Measurements from ENCODE around the gene VOPP1. TPM values are rescaled to one million over a fixed set of nuclear protein-coding genes. Genes with fewer than 3 reads are reported as not detected.
A peak's percentile ranks its signal among the peaks of the same experiment; 100 is the strongest.
"Not testable (repeated sequence)": the region's sequence is repeated elsewhere in the genome, so short reads cannot be mapped to it uniquely, and the experiment has no call there.

Gene VOPP1
- total RNA-seq, 1 donor from 2014 or later = 47.0 TPM

DNA sequence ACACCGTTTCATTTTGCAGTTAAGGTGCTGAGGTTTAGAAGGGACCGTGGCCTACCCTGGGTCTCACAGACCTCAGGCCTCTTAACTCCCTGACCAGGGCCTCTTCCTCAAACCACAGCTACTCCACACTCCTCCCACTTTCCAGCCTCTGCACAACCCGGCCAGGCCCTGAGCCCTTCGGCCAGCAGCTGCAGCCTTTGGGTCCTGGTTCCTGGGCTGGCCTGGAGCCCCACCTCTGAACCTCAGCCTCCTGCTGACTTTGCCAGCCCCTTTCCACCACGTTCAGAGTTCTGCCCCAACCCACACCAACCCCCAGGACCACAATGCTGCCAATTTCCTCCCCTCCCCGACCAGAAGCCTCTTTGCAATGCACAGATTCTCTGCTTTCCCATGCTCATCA is 84.1 kb downstream of the VOPP1 start:
- no peak for DNase-seq

GRCh38 chr7:55486991-55487390 is 85.3 kb downstream of the VOPP1 start:
- DNase-seq = no peak

GRCh38 chr7:55486192-55486590 is 86.1 kb downstream of the VOPP1 start:
- no peak for DNase-seq

DNA sequence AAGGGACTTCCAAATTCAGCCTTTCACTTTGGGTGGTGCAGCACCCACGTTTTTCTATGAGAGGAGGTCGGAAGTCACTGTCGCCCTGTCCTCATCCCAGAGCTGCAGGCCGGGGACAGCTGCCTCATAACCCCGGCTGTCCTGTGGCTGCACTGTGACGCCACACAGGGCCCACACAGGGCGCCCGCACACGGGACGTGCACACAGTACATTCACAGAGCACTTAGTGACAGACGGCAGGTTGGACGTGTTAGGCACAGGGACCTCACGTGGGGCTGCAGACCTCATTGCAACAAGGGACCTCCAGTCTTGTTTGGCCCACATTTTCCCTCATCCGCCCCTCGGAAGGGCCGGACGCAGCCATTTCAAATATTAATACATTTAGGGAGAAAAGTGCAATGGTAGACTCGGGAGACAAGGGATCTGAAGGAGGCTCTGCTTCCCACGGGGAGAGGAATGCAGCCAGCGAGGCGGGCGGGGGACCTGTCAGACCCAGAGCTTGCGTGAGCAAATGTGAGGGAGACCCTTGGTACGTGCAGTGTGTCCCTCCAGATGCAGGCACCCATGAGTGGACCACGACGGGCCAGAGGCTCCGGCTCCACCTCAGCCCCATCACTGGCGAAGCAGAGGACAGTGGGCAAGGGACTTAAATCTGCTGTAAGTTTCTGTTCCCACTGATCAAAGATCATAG is 86.7 kb downstream of the VOPP1 start:
- no peak for DNase-seq

- DNase-seq = no peak
Observed at GRCh38 chr7:55484834-55485233, 87.5 kb downstream of the VOPP1 start.

- no peak for DNase-seq
Observed at GRCh38 chr7:55484241-55484640, 88.1 kb downstream of the VOPP1 start.

- no peak for DNase-seq
Observed at GRCh38 chr7:55483046-55483445, 89.3 kb downstream of the VOPP1 start.

- DNase-seq = no peak
Observed at GRCh38 chr7:55481155-55481554, 91.1 kb downstream of the VOPP1 start.

- DNase-seq = no peak
Observed at GRCh38 chr7:55478700-55479099, 93.6 kb downstream of the VOPP1 start.

GRCh38 chr7:55477781-55478374 is 94.4 kb downstream of the VOPP1 start:
- peak; percentile 19 for DNase-seq

- DNase-seq = no peak
Observed at GRCh38 chr7:55476852-55477780, 95.2 kb downstream of the VOPP1 start.

DNA sequence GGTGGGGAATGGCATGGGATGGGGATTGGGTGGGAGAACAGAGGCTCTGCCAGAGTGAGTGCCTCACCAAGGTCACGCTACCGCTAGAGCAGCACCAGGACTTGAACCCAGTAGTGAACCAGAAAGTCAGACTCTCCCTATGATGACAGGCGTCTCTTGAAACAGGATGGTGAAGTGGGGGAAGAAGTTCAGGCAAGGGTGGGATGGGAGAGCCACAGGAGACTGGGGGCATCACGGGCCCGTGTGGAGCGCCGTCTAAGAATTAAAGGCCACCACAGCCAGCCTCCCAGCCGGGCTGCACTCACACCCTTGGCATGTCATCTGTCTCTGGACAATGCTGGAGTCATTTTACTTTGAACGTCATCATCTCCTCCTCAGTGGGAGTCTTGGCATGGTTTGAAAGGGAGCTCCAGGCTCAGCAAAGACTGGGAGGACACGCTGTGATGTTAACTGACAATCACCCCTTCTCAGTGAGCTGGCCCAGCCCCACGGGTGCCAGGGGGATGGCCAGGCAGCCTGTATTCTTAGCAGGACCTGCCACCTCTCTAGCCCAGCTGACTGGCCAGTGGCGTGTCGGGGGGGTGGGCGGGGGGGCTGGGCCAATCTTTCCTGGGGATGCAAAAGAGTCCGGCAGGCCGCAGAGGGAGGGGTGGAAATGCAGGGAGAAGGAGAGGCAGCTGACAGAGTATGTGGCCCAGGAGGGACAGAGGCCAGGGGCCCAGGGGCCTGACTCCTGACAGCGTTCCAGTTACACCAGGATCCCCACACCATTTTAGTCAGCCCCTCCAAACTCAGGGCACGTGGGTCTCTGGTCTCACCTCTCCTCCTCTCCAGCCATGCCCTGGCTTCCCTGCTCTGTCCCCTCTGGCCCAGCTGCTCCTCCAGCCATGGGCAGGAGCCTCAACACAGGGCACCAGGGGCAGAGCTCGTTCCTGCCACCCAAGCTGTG is 96.2 kb downstream of the VOPP1 start:
- DNase-seq = no peak

DNA sequence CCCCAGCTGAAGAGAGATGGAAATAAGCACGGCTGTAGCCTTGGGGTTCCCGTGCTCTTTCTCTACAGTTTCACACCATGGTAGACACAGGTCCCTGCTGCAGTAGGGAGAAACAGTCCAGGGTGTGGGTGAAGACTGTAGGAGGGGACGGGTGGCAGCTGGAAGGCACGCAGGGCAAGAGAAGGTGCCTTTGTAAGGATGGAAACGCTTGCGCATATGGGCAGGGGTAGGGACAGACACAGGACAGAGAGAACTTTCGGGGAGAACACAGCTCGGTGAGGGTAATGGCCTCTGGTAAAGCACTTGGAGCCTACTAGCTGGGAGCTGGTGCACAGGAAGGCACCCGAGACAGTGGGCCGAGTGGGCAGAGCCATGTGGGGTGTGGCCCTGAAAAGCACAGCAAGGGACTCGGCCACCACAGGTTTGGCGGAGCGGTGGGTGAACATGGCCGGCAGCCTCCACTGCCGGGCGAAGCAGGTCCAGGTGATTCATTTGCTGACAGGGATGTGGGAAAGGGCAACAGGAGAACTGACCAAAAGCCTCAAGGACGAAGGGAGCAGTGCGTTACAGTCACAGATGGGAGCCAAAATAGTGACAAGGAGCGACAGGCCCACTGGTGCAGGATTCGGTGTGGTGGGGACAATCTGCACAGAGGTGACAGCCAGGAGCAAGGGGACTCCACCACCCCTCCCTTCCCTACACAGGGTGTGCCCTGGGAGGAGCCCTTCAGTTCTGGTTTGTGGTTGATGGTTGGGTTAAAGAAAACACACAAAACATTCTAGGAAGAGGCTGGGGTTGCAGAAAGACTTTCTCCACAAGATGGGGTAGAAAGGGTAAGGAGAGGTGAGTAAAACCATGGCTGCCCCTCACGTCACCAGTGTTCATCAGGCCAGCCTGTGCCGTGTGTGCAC is 97.1 kb downstream of the VOPP1 start:
- no peak for DNase-seq

GRCh38 chr7:55473932-55474331 is 98.4 kb downstream of the VOPP1 start:
- no peak for DNase-seq

DNA sequence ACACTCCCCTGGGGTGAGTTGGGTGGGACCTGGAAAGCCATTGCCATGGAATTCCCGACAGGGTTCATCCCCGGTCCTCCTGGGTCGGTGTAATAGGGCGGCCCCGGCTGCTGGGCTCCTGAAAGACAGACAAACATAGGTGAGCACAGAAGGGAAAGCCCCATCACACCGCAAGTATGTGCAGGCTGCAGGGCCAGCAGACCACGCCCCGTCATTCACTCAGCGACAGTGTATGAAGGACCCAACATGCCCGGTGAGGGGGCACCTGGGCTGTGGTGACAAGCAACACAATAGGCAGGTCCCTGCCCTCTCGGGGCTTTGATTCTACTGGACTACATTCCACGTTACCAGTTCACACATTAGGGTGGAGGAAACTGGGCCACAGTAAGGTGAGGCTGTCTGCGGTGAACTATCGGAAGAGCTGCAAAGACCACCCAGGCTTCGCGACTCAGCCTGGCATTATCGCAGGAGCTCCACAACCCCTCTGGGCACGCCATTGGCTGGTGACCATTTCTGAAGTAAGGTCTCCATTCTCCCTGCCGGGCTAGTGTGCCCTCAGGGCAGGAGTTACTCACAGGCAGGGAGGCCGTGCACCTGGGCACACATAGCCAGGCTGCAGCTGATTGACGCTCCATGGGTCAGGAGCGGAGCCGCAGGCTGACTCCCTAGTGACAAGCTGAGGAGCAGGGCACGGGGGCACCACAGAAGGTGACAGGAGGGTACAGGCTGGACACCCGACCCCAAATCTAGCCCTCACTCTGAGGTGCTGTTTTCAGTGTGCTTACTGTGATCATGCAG is 99.2 kb downstream of the VOPP1 start:
- DNase-seq = no peak

- not testable (repeated sequence) for DNase-seq
Observed at GRCh38 chr7:55472406-55472805, 99.9 kb downstream of the VOPP1 start.

DNA sequence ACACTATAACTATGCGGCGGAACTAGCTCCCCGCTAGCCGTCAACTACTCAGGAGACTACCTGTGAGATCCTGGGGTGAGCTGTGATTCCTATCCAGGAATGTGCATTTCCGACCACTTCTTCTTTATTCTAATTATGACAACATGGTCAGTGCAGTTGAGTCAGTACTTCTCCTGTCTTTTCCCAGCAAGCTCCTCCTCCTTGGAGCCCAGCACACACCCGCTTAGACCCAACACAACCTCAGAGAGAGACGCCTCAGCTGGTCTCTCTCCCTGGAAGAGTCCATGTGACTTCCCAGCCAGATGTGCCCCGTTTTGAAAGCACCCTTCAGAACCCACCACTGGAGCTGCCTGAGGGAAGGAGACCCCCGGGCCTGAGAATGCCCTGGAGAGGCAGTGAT is 100.7 kb downstream of the VOPP1 start:
- not testable (repeated sequence) for DNase-seq

DNA sequence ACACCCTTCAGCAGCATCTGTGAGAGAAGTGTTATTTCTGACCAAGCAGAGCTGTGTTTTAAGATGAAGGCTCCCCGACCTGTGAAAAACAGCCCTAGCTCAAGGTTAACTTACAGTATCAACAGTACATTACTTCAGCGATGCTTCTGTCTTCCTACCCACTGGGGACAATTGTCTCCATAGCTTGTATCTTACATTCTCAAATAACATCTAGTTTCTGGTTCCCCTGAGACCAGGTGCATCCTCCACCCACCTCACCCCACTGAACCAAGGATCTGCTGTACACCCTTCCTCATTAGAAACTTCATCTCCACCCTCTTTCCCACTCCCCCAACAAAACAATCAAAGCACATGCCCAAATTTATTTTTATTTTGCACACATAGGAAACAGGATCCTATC is 102.0 kb downstream of the VOPP1 start:
- DNase-seq = no peak

DNA sequence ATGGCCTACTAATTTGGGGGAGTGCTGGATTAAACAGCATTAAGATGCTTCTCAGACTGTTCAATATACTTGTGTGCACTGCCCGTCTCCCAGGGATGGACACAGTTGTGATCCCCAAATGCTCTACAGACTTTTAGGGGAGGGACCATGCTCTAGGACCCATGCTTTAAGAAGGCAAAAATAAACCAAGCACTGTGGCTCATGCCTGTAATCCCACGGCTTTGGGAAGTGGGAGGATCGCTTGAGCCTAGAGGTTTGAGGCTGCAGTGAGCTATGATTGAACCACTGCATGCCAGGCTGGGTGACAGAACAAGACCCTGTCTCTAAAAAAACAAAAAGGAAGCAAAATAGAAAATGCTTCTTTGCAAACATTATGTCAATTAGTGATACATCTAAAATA is 102.6 kb downstream of the VOPP1 start:
- DNase-seq = no peak

DNA sequence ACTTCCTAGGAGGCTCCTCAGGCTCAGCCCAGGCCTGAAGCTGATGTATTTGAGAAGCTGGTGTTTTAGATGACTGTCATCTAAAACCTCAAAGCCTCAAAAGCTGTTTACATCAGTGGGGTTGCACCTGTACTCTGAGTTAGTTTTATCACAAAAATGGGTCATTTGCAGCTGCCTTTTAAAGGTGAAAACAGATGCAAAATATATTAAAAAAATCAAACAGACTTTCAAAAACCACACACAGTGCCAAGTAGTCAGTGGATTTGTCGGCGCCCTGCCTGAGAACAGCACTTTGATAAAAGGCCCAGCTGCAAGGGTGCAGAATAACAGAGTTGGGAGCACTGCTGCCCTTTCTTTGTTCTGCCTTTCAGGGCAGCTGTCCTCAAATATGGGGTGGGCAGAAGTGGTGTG is 103.0 kb downstream of the VOPP1 start:
- peak; percentile 68 for DNase-seq

Data from tongue (tissue), 2 donors.